Activated CD8-positive, alpha-beta T cell treated with anti-CD3 and anti-CD28 coated beads for 36 hours (primary cell): Measurements from ENCODE around the gene IL22RA2. TPM values are rescaled to one million over a fixed set of nuclear protein-coding genes. Genes with fewer than 3 reads are reported as not detected.

ENCODE experiments used
- ATAC-seq: fragments of 200-7000 bp; cut with Tn5 transposase; one replicate; pipeline ENCODE4 v1.10.0; 2021; ENCODE audit warnings: mild to moderate bottlenecking, moderate library complexity
- CTCF ChIA-PET: fragments of 350-600 bp; sonication (Branson Sonifier 250); formaldehyde crosslinking; loops from one replicate; lab custom pipeline; 2021; ENCODE audit warnings: antibody characterized with exemption; lab: Charles Lee
- POLR2A ChIA-PET: fragments of 350-600 bp; sonication (Branson Sonifier 250); formaldehyde crosslinking; loops from one replicate; lab custom pipeline; 2021; ENCODE audit warnings: antibody characterized with exemption; lab: Charles Lee
- DNase-seq: peaks from one replicate; pipeline ENCODE4 v3.0.0-alpha.2; 2020
- H3K27ac Mint-ChIP-seq: one replicate; pipeline ENCODE4 v1.8.0; 2021; ENCODE audit warnings: mild to moderate bottlenecking, mixed read lengths
- H3K27me3 Mint-ChIP-seq: one replicate; pipeline ENCODE4 v1.8.0; 2021; ENCODE audit warnings: mixed read lengths
- H3K36me3 Mint-ChIP-seq: one replicate; pipeline ENCODE4 v1.8.0; 2021; ENCODE audit warnings: low read depth, mixed read lengths
- H3K4me1 Mint-ChIP-seq: one replicate; pipeline ENCODE4 v1.8.0; 2021; ENCODE audit warnings: low read depth, mixed read lengths
- H3K4me3 Mint-ChIP-seq: one replicate; pipeline ENCODE4 v1.8.0; 2021; ENCODE audit warnings: mild to moderate bottlenecking, moderate library complexity, mixed read lengths
- H3K9me3 Mint-ChIP-seq: one replicate; pipeline ENCODE4 v1.8.0; 2021; ENCODE audit warnings: mixed read lengths
- intact Hi-C: fragments of 100-400 bp; cut with micrococcal nuclease; formaldehyde crosslinking; loops from one replicate; pipeline ENCODE4 v1.10.0; 2022
- total RNA-seq, 2 experiments: library from RNA; stranded (reverse); gene quantifications; one replicate each; pipeline ENCODE4 v1.2.3, GENCODE V29; 2021
- TF ChIP-seq, protein P1 (sequence below): fragments of 200-600 bp; IDR thresholded peaks from one replicate; pipeline ENCODE4 v1.8.0; 2022; ENCODE audit warnings: antibody characterized with exemption, mild to moderate bottlenecking

IL22RA2 gene
- total RNA-seq, 2 experiments from 2014 or later = not detected

GRCh38 chr6:137102050-137102848 is 71.2 kb downstream of the IL22RA2 start:
- TF ChIP-seq, protein P1, sequence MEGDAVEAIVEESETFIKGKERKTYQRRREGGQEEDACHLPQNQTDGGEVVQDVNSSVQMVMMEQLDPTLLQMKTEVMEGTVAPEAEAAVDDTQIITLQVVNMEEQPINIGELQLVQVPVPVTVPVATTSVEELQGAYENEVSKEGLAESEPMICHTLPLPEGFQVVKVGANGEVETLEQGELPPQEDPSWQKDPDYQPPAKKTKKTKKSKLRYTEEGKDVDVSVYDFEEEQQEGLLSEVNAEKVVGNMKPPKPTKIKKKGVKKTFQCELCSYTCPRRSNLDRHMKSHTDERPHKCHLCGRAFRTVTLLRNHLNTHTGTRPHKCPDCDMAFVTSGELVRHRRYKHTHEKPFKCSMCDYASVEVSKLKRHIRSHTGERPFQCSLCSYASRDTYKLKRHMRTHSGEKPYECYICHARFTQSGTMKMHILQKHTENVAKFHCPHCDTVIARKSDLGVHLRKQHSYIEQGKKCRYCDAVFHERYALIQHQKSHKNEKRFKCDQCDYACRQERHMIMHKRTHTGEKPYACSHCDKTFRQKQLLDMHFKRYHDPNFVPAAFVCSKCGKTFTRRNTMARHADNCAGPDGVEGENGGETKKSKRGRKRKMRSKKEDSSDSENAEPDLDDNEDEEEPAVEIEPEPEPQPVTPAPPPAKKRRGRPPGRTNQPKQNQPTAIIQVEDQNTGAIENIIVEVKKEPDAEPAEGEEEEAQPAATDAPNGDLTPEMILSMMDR = no peak
- POLR2A ChIA-PET = no interaction called here
- no peak overlapping the region for H3K4me3 Mint-ChIP-seq

DNA sequence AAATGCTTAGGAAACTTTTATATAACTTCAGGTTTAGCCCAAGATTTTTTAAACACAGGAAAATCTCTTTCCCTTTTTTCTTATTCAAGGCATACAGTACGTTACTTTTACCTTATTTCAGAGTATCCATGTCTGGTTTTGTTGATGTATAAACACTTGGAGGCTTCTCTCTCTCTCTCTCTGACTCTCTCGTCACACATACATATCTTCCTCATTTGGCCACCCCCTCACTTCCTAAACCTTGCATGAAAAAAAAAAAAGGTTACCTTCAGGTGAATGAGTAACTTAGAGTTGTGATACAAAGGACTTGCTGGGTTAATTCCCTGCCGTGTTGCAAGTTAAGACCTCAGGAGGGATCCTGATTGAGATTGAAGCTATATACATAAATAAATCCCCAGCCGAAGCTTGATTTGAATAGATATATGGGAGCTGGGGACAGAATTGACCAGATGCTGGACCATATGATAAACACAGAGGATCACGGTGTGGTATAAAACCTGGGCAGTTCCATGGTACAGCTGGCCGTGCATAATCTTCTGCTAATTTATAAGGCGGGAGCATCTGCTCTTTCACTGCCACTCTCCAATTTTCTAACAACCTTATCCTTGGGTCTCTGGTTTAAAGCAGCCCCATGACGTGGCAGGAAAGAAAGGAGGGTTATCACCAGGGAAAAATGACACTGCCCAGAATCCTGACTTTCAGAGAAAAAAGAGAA is 73.6 kb downstream of the IL22RA2 start:
- H3K4me3 Mint-ChIP-seq = no peak overlapping the region
- no peaks in the 10 kb centered on the region for H3K9me3 Mint-ChIP-seq
- H3K27ac Mint-ChIP-seq = no peak overlapping the region
- ChIA-PET POLR2A (no interaction called here), CTCF (interaction anchor here (2.0 kb wide), 1 partner anchor 23 kb away, joined by 5 read pairs; no protein-coding TSS in a partner anchor)
- DNase-seq (no peak), ATAC-seq (no peak)
- H3K27me3 Mint-ChIP-seq = no peaks in the 10 kb centered on the region
- H3K36me3 Mint-ChIP-seq = no peaks in the 10 kb centered on the region
- H3K4me1 Mint-ChIP-seq = peaks cover 25% of the 10 kb centered on the region
- intact Hi-C loops = loop anchor here (10.0 kb wide), 1 partner anchor 535 kb away; no protein-coding TSS in a partner anchor
- TF ChIP-seq, protein P1 = no peak

More at GRCh38 chr6:137102050-137102848, 71.2 kb downstream of the IL22RA2 start:
- no peaks in the 10 kb centered on the region for H3K36me3 Mint-ChIP-seq
- no peaks in the 10 kb centered on the region for H3K27me3 Mint-ChIP-seq
- DNase-seq (peak; percentile 15), ATAC-seq (no peak)
- CTCF ChIA-PET = interaction anchor here (0.9 to 2.8 kb wide), 4 partner anchors 8 to 488 kb away, joined by 3 to 9 read pairs (median 3); no protein-coding TSS in a partner anchor
- intact Hi-C loops = no loop called here
- no peaks in the 10 kb centered on the region for H3K9me3 Mint-ChIP-seq
- peaks cover 20% of the 10 kb centered on the region for H3K4me1 Mint-ChIP-seq
- peak overlapping the region; percentile 47 for H3K27ac Mint-ChIP-seq

DNA sequence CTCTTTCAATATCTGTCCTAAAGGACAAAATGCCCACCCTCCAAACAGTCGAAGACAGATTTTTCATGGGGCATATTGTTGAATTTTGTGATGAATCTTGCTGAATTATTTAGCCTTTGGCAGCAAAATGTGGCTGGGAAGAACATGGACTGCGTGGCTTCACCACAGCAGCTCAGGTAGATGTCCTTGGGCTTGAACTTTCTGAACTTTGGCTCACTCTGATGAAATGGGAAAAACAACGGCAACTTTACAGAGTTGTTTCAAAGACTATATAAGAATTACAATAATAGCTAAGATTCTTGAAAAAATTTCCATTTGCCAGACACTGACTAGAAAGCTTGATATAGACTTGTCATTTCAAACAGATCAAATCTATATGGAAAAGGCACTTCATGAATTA is 75.9 kb downstream of the IL22RA2 start:
- Mint-ChIP-seq H3K4me1 (peaks cover 28% of the 10 kb centered on the region), H3K27me3 (no peaks in the 10 kb centered on the region), H3K4me3 (no peak overlapping the region), H3K27ac (no peak overlapping the region), H3K9me3 (no peaks in the 10 kb centered on the region), H3K36me3 (no peaks in the 10 kb centered on the region)
- CTCF ChIA-PET = interaction anchor here (1.0 to 4.5 kb wide), 6 partner anchors 9 to 318 kb away, joined by 3 to 49 read pairs (median 5); no protein-coding TSS in a partner anchor
- POLR2A ChIA-PET = no interaction called here
- TF ChIP-seq, protein P1 = no peak
- intact Hi-C loops = loop anchor here (10.0 kb wide), 1 partner anchor 537 kb away; no protein-coding TSS in a partner anchor
- no peak for ATAC-seq
- no peak for DNase-seq

GRCh38 chr6:137097057-137097456 is 76.4 kb downstream of the IL22RA2 start:
- ATAC-seq (no peak), DNase-seq (no peak)
- Mint-ChIP-seq H3K27ac (no peak overlapping the region), H3K27me3 (no peaks in the 10 kb centered on the region), H3K36me3 (no peaks in the 10 kb centered on the region), H3K9me3 (no peaks in the 10 kb centered on the region), H3K4me1 (peaks cover 25% of the 10 kb centered on the region), H3K4me3 (no peak overlapping the region)
- TF ChIP-seq, protein P1 = no peak
- ChIA-PET POLR2A (no interaction called here), CTCF (interaction anchor here (1.0 to 4.5 kb wide), 6 partner anchors 8 to 318 kb away, joined by 3 to 49 read pairs (median 5); no protein-coding TSS in a partner anchor)
- intact Hi-C loops = loop anchor here (10.0 kb wide), 1 partner anchor 538 kb away; no protein-coding TSS in a partner anchor
